A549 (cell line): ENCODE measurements around the gene GRK4. TPM values are rescaled to one million over a fixed set of nuclear protein-coding genes. Genes with fewer than 3 reads are reported as not detected.

Experiments
- ATAC-seq, 2 experiments: fragments of 200-7000 bp in 1 of 2; fragments of >200 bp in 1 of 2; cut with Nextera tagmentation in 1 of 2; cut with Tn5 transposase in 1 of 2; 3 replicates each; pipeline versions ENCODE4 v1.8.0 to v1.9.1; 2018 to 2020; ENCODE audit warnings: mild to moderate bottlenecking in 1 of 2, moderate library complexity in 1 of 2
- CTCF ChIA-PET: fragments of 300-600 bp; sonication (Branson Sonifier 250); formaldehyde crosslinking; extraction: SDS; loops from one replicate; lab custom pipeline; 2021; ENCODE audit warnings: antibody characterized with exemption, inconsistent platforms; lab: Yijun Ruan, JAX
- POLR2A ChIA-PET: fragments of 350-600 bp; formaldehyde crosslinking; extraction: SDS; loops from one replicate; lab custom pipeline; 2021; ENCODE audit warnings: antibody characterized with exemption, inconsistent platforms; lab: Yijun Ruan, JAX
- DNase-seq, 2 experiments: peaks; one replicate each; pipeline versions ENCODE4 v3.0.0 to v3.0.0-alpha.2; 2011 to 2016; ENCODE audit warnings: low read depth in 1 of 2, low spot score in 1 of 2
- FAIRE-seq: peaks from 2 replicates; lab custom pipeline; 2011; peaks lifted over from hg19 to GRCh38; lab: Jason Lieb, UNC
- H3K27ac ChIP-seq, 2 experiments: fragments of >200 bp; sonication (Bioruptor Twin); formaldehyde crosslinking; 3 replicates each; pipeline ENCODE4 v1.5.1; 2016 to 2017
- H3K4me1 ChIP-seq: fragments of >200 bp; sonication (Bioruptor Twin); formaldehyde crosslinking; 3 replicates; pipeline ENCODE4 v1.6.1; 2016
- H3K4me2 ChIP-seq: fragments of >200 bp; sonication (Bioruptor Twin); formaldehyde crosslinking; 3 replicates; pipeline ENCODE4 v1.6.1; 2016
- H3K4me3 ChIP-seq: fragments of >200 bp; sonication (Bioruptor Twin); formaldehyde crosslinking; 3 replicates; pipeline ENCODE4 v1.5.1; 2016
- H3K9me3 ChIP-seq: fragments of >200 bp; sonication (Bioruptor Twin); formaldehyde crosslinking; 3 replicates; pipeline ENCODE4 v1.6.1; 2016
- CBX2 ChIP-seq: fragments of 200-600 bp; sonication (generic); IDR thresholded peaks from 2 replicates; pipeline ENCODE4 v1.6.1; 2016; ENCODE audit warnings: low read depth, mild to moderate bottlenecking, borderline replicate concordance
- CHD2 ChIP-seq: fragments of 150-350 bp; IDR thresholded peaks from 2 replicates; pipeline ENCODE4 v1.6.1; 2014; ENCODE audit warnings: low read length; ENCODE audit not compliant: partially characterized antibody
- CHD4 ChIP-seq: fragments of 200-600 bp; sonication (generic); IDR thresholded peaks from 2 replicates; pipeline ENCODE4 v1.6.1; 2016; ENCODE audit warnings: antibody characterized with exemption, mild to moderate bottlenecking, borderline replicate concordance
- HOXA7 ChIP-seq: fragments of 250-450 bp; sonication (Bioruptor Pico); IDR thresholded peaks from 2 replicates; pipeline ENCODE4 v1.5.0; 2020; ENCODE audit warnings: mild to moderate bottlenecking, moderate library complexity
- HOXB13 ChIP-seq: fragments of 250-450 bp; sonication (Bioruptor Pico); IDR thresholded peaks from 2 replicates; pipeline ENCODE4 v1.5.0; 2020; ENCODE audit warnings: low read depth, mild to moderate bottlenecking, moderate library complexity
- HOXB5 ChIP-seq: fragments of 250-450 bp; sonication (Bioruptor Pico); IDR thresholded peaks from 2 replicates; pipeline ENCODE4 v1.5.0; 2020; ENCODE audit warnings: mild to moderate bottlenecking, moderate library complexity
- MAFK ChIP-seq: fragments of 450-650 bp; IDR thresholded peaks from 2 replicates; pipeline ENCODE4 v1.6.1; 2014; ENCODE audit not compliant: partially characterized antibody
- MAZ ChIP-seq: fragments of 150-350 bp; IDR thresholded peaks from 2 replicates; pipeline ENCODE4 v1.6.1; 2014; ENCODE audit warnings: antibody characterized with exemption, low read depth, low read length, borderline replicate concordance
- RARB ChIP-seq: fragments of 250-450 bp; sonication (Bioruptor Pico); IDR thresholded peaks from 2 replicates; pipeline ENCODE4 v1.8.0; 2021; ENCODE audit warnings: mild to moderate bottlenecking, moderate library complexity
- ZFP36 ChIP-seq: fragments of 450-650 bp; IDR thresholded peaks from 2 replicates; pipeline ENCODE4 v1.6.1; 2014; ENCODE audit warnings: borderline replicate concordance; ENCODE audit not compliant: partially characterized antibody
- whole genome bisulfite sequencing: methylation state at CpG from one replicate; pipeline ENCODE4 v1.1.6; 2017; ENCODE audit errors: missing lambda C conversion rate; 5-methylcytosine and 5-hydroxymethylcytosine counted together
- polyA plus RNA-seq, 4 experiments: library from polyadenylated mRNA; depleted of rRNA in 3 of 4; stranded (reverse); fragments of >200 nt; fragmentation: RNase III in 1 of 4; extraction: RNeasy Plus Mini Kit Qiagen cat#74134 plus additional on column Dnase treatment in 1 of 4; gene quantifications; 2 replicates in 3 of 4; 3 replicates in 1 of 4; pipeline ENCODE4 v1.2.3, GENCODE V29; 2011 to 2017
- TF ChIP-seq, protein P1 (sequence below): fragments of 200-600 bp; sonication (generic); IDR thresholded peaks from 2 replicates; pipeline ENCODE4 v1.6.1; 2016; ENCODE audit warnings: antibody characterized with exemption, mild to moderate bottlenecking, moderate library complexity
- TF ChIP-seq, protein P2 (sequence below): IDR thresholded peaks from 2 replicates; pipeline ENCODE4 v1.6.1; 2012
- TF ChIP-seq, protein P3 (sequence below): fragments of >200 bp; sonication (Bioruptor Twin); formaldehyde crosslinking; IDR thresholded peaks from 2 replicates; pipeline ENCODE4 v1.6.1; 2016
- TF ChIP-seq, protein P4 (sequence below): fragments of >200 bp; sonication (Bioruptor Twin); formaldehyde crosslinking; IDR thresholded peaks from 3 replicates; pipeline ENCODE4 v1.5.1; 2016

GRK4 gene
- polyA plus RNA-seq, 2 of the 4 experiments (the other 2 are of a cell fraction): 0.76 to 0.96 TPM

DNA sequence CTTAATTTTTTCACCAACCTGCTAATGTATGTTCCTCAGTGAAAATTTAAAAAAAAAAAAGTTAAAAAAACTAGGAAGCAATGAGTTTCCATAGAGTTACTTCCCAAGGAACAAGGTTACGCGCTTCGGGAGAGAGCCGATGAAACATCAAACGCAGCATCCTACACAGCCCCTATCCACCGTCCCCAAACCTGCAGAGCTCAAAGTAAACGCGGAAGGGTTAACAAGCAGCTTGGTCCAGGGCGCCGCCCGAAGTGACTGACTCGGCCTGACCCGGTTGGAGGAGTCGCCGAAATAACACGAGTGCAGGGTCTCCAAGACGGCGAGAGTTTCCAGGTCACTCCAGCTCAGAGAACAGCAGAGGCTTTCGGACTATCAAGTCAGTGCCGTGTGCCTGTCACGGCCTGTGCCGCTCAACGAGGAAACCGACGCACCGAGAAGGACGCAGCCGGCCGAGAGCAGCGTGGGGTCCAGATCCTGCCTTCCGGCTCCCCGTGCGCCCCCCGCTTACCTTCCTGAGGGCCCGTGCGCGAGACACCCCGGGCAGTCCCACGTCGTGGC is 677 bp upstream of the GRK4 start (continued):
- TF ChIP-seq, protein P1, sequence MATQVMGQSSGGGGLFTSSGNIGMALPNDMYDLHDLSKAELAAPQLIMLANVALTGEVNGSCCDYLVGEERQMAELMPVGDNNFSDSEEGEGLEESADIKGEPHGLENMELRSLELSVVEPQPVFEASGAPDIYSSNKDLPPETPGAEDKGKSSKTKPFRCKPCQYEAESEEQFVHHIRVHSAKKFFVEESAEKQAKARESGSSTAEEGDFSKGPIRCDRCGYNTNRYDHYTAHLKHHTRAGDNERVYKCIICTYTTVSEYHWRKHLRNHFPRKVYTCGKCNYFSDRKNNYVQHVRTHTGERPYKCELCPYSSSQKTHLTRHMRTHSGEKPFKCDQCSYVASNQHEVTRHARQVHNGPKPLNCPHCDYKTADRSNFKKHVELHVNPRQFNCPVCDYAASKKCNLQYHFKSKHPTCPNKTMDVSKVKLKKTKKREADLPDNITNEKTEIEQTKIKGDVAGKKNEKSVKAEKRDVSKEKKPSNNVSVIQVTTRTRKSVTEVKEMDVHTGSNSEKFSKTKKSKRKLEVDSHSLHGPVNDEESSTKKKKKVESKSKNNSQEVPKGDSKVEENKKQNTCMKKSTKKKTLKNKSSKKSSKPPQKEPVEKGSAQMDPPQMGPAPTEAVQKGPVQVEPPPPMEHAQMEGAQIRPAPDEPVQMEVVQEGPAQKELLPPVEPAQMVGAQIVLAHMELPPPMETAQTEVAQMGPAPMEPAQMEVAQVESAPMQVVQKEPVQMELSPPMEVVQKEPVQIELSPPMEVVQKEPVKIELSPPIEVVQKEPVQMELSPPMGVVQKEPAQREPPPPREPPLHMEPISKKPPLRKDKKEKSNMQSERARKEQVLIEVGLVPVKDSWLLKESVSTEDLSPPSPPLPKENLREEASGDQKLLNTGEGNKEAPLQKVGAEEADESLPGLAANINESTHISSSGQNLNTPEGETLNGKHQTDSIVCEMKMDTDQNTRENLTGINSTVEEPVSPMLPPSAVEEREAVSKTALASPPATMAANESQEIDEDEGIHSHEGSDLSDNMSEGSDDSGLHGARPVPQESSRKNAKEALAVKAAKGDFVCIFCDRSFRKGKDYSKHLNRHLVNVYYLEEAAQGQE: no peak
- no peak for TF ChIP-seq RARB (CRISPR knock-in tag)
- no peak for TF ChIP-seq CHD2
- no peak for TF ChIP-seq MAZ
- TF ChIP-seq, protein P2, sequence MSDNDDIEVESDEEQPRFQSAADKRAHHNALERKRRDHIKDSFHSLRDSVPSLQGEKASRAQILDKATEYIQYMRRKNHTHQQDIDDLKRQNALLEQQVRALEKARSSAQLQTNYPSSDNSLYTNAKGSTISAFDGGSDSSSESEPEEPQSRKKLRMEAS: no peak

DNA sequence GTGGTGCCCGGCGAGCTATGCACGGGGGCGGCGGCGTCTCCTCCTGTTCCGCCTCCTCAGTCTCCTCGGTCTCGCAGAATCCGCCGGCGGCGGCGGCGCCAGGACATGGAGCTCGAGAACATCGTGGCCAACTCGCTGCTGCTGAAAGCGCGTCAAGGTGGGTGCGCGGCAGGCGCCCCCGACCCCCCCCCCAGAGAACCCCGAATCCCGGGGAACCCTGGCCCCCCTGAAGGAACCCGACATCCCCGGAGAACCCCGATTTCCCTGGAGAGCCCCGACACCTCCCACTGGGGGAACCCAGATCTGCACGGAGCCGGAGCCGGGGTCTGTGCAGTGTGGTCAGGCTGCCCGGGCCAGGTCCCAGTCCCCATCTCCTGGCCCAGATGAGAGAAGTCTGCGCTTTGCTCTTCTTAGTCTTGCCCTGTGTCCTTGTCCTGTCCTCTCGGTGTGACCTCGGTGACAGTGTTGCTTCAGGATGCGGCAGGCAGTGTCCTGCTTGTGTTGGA is 648 bp downstream of the GRK4 start:
- peak overlapping the region; percentile 98 for H3K4me3 ChIP-seq
- ATAC-seq (peak in 1 of 2 experiments; percentile 48; a peak in 3 of 6 replicates), FAIRE-seq (no peak), DNase-seq (peak in 1 of 2 experiments; percentile 28)
- POLR2A ChIA-PET: interaction anchor here (0.6 to 1.3 kb wide), 3 partner anchors 10 to 29 kb away, joined by 4 to 10 read pairs (median 7); no protein-coding TSS in a partner anchor
- CTCF ChIA-PET: interaction anchor here (1.1 to 2.9 kb wide), 4 partner anchors 10 to 73 kb away, joined by 3 to 9 read pairs (median 4); no protein-coding TSS in a partner anchor
- 53% methylated on average over 3 of the region's 38 CpGs for WGBS
- H3K4me1 ChIP-seq: peaks cover 8% of the 10 kb centered on the region; the same call in 1 of the 3 replicates
- H3K27ac ChIP-seq: peak overlapping the region; percentile 72 to 99
- TF ChIP-seq CHD4 (no peak), HOXB5 (CRISPR knock-in tag) (no peak), CHD2 (no peak), CBX2 (no peak)
- H3K4me2 ChIP-seq: peak overlapping the region; percentile 88
- H3K9me3 ChIP-seq: no peaks in the 10 kb centered on the region

DNA sequence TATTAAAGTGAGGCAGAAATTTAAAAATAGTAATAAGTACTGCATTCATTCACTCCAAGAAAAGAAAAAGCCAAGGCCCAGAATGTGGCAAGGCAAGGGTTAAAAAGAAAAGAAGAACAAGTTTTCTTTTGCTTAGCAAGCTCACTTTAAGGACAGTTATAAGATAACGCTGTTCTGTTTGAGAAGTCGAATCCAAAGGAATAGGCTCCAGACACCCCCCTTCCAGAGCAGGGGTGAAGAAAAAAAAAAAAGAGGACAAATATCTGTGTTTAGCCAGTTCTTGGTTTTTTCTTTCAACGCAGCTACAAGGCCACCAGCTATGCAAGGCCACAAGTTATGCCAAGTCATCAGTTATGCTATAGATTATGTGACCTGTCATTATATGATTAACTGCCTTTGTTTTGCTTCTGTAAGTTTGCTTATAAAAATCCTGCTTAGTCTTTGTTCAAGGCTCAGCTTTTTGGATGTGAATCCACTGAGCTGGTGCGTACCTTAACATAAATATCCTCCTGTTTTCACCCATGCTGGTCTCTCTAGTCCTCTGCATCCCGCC is 1.4 kb downstream of the GRK4 start:
- Histone ChIP-seq H3K4me3 (no peak overlapping the region), H3K4me1 (peaks cover 8% of the 10 kb centered on the region; the same call in 1 of the 3 replicates), H3K9me3 (no peaks in the 10 kb centered on the region), H3K27ac (no peak overlapping the region), H3K4me2 (peak overlapping the region; percentile 88; the same call in 2 of the 3 replicates)
- ChIA-PET POLR2A (no interaction called here), CTCF (interaction anchor here (1.1 to 2.9 kb wide), 4 partner anchors 11 to 72 kb away, joined by 3 to 9 read pairs (median 4); no protein-coding TSS in a partner anchor)
- FAIRE-seq (no peak), ATAC-seq (no peak), DNase-seq (no peak)
- TF ChIP-seq HOXA7 (CRISPR knock-in tag) (no peak), MAFK (peak; percentile 76), ZFP36 (no peak), HOXB13 (CRISPR knock-in tag) (no peak)
- TF ChIP-seq, protein P3, sequence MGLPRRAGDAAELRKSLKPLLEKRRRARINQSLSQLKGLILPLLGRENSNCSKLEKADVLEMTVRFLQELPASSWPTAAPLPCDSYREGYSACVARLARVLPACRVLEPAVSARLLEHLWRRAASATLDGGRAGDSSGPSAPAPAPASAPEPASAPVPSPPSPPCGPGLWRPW: no peak
- TF ChIP-seq, protein P4, sequence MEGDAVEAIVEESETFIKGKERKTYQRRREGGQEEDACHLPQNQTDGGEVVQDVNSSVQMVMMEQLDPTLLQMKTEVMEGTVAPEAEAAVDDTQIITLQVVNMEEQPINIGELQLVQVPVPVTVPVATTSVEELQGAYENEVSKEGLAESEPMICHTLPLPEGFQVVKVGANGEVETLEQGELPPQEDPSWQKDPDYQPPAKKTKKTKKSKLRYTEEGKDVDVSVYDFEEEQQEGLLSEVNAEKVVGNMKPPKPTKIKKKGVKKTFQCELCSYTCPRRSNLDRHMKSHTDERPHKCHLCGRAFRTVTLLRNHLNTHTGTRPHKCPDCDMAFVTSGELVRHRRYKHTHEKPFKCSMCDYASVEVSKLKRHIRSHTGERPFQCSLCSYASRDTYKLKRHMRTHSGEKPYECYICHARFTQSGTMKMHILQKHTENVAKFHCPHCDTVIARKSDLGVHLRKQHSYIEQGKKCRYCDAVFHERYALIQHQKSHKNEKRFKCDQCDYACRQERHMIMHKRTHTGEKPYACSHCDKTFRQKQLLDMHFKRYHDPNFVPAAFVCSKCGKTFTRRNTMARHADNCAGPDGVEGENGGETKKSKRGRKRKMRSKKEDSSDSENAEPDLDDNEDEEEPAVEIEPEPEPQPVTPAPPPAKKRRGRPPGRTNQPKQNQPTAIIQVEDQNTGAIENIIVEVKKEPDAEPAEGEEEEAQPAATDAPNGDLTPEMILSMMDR: no peak
- 88% methylated on average over 5 of the region's 5 CpGs for WGBS
